Osteocyte (in vitro differentiated cells): ENCODE measurements around the gene VSIG1. TPM values are rescaled to one million over a fixed set of nuclear protein-coding genes. Genes with fewer than 3 reads are reported as not detected.
A peak's percentile ranks its signal among the peaks of the same experiment; 100 is the strongest.

Experiments used
- DNase-seq: peaks from one replicate; pipeline ENCODE4 v3.0.0; 2021; ENCODE audit warnings: mixed read lengths; ENCODE audit not compliant: unreplicated experiment; ENCODE audit errors: extremely low spot score
- H3K27ac Mint-ChIP-seq: one replicate; pipeline ENCODE4 v1.8.0; 2021; ENCODE audit warnings: mild to moderate bottlenecking, mixed read lengths; ENCODE audit not compliant: unreplicated experiment
- H3K27me3 Mint-ChIP-seq: one replicate; pipeline ENCODE4 v1.8.0; 2021; ENCODE audit warnings: mixed read lengths; ENCODE audit not compliant: unreplicated experiment
- H3K36me3 Mint-ChIP-seq: one replicate; pipeline ENCODE4 v1.8.0; 2021; ENCODE audit warnings: mixed read lengths; ENCODE audit not compliant: unreplicated experiment
- H3K4me1 Mint-ChIP-seq: one replicate; pipeline ENCODE4 v1.8.0; 2021; ENCODE audit warnings: mixed read lengths; ENCODE audit not compliant: unreplicated experiment
- H3K4me3 Mint-ChIP-seq: one replicate; pipeline ENCODE4 v1.8.0; 2021; ENCODE audit warnings: mild to moderate bottlenecking, moderate library complexity, mixed read lengths; ENCODE audit not compliant: unreplicated experiment
- H3K9me3 Mint-ChIP-seq: one replicate; pipeline ENCODE4 v1.8.0; 2021; ENCODE audit warnings: mixed read lengths; ENCODE audit not compliant: unreplicated experiment
- total RNA-seq: library from RNA; stranded (reverse); gene quantifications from 2 replicates; pipeline ENCODE4 v1.2.1, GENCODE V29; 2021
- TF ChIP-seq, protein P1 (sequence below): fragments of 200-600 bp; sonication (generic); IDR thresholded peaks from 2 replicates; pipeline ENCODE4 v1.5.0; 2021; ENCODE audit warnings: antibody characterized with exemption, mild to moderate bottlenecking, moderate library complexity

VSIG1 gene
- total RNA-seq, 1 donor from 2014 or later = not detected

DNA sequence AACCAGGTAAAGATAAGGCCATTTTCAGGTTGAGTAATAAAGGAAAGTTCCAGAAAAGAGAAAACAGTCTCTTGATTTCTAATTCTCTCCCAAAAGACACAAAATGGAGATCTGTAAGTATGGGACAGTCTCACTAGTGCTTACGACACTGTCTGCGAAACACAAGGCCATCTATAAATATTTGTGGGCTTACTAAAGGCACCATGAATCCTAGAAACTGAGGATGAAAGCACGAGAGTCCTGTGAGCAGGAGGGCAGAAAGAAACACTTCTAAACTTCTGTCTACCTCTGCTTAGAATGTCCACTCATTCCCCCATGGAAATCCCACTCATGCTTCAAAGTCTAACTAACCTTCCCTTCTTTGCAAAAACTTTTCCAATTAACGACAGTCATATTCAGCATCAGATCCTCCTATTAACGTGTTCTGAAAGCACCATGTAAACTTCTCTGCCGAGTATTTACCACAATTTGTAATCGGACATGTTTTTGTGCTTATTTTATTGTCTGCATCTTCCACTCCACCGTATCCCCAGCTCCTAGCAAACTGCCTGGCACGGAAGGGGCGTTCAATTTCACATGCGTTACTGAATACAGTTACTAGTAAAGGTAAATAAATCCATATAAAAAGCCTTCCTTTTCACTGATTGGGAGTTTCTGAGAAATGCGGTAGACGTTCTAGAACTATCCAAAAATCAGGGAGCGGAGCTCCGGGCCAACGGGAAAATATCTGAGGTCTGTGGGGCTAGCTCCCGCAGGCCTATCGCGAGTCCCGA lies 45.8 kb downstream of the VSIG1 start:
- Mint-ChIP-seq H3K36me3 (peaks cover 17% of the 10 kb centered on the region), H3K27ac (no peak overlapping the region), H3K9me3 (no peaks in the 10 kb centered on the region), H3K4me3 (no peak overlapping the region), H3K27me3 (no peaks in the 10 kb centered on the region), H3K4me1 (peaks cover 13% of the 10 kb centered on the region)
- TF ChIP-seq, protein P1, sequence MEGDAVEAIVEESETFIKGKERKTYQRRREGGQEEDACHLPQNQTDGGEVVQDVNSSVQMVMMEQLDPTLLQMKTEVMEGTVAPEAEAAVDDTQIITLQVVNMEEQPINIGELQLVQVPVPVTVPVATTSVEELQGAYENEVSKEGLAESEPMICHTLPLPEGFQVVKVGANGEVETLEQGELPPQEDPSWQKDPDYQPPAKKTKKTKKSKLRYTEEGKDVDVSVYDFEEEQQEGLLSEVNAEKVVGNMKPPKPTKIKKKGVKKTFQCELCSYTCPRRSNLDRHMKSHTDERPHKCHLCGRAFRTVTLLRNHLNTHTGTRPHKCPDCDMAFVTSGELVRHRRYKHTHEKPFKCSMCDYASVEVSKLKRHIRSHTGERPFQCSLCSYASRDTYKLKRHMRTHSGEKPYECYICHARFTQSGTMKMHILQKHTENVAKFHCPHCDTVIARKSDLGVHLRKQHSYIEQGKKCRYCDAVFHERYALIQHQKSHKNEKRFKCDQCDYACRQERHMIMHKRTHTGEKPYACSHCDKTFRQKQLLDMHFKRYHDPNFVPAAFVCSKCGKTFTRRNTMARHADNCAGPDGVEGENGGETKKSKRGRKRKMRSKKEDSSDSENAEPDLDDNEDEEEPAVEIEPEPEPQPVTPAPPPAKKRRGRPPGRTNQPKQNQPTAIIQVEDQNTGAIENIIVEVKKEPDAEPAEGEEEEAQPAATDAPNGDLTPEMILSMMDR = no peak
- DNase-seq = no peak

DNA sequence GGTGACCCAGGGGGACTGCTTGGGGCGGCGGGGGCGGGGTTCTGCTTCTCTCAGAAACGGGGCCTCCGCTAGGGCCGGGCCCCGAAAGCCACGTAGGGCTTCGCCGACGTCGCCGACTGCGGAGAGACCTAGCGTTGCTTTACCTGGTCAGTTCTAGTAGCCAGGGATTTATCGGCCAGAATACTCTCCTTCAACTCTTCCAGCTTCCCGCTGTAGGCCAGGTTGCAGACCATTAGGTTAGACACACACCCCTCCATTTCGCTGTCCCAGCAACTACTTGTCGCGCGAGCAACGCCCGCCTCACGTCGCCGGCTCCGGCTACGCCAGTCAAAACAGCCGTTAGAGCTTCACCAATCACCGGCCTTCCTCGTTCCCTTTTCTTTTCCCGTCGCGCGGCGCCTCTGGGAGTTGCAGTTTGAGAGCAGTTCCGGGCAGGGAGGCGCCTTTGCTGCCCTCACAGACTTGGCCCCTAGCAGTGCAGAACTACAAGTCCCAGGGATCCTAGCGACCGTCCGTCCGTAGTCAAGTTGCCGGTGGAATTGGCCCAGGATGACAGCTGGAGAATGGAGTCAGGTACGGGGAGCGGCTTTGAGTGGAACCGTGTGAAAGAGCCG lies 46.5 kb downstream of the VSIG1 start, which contains the start of the genes ATG4A and PSMD10:
TSS of gene ATG4A (plus strand) at position 515 of the 614 bp plus-strand sequence. CDS start at position 564, 49 bp downstream.
TSS of gene PSMD10 (minus strand) at position 279 of the 614 bp plus-strand sequence. CDS start at position 257, 22 bp downstream.
- Mint-ChIP-seq H3K27ac (no peak within 1 kb of the TSS), H3K36me3 (peaks cover 11% of the 10 kb centered on the region), H3K4me1 (peaks cover 13% of the 10 kb centered on the region), H3K4me3 (no peak within 1 kb of the TSS), H3K9me3 (no peaks in the 10 kb centered on the region), H3K27me3 (no peaks in the 10 kb centered on the region)
- DNase-seq = peak; percentile 99
- TF ChIP-seq, protein P1 = peak; percentile 10

DNA sequence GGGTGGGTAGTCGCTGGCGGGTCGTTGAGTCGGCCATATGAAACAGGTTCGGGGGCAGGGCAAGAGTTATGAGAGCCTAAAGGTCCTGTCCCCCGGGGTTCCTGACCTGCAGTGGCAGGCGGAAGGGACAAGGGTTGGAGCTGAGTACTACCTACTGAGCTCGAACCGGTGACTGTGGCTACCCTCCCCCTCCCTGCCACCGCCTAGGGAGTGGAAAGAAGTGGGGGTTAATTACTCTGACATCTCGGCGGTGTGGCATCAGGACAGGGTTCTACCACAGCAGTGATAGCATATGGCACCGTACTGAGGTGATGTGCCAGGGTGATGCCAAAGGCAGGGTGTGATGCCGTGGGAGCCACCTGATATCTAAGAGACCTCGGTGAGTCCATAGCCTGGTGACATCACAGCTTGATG lies 47.0 kb downstream of the VSIG1 start:
- H3K36me3 Mint-ChIP-seq = peaks cover 10% of the 10 kb centered on the region
- no peak for DNase-seq
- no peak overlapping the region for H3K4me3 Mint-ChIP-seq
- H3K27me3 Mint-ChIP-seq = no peaks in the 10 kb centered on the region
- H3K9me3 Mint-ChIP-seq = no peaks in the 10 kb centered on the region
- peaks cover 13% of the 10 kb centered on the region for H3K4me1 Mint-ChIP-seq
- TF ChIP-seq, protein P1 = no peak
- no peak overlapping the region for H3K27ac Mint-ChIP-seq

DNA sequence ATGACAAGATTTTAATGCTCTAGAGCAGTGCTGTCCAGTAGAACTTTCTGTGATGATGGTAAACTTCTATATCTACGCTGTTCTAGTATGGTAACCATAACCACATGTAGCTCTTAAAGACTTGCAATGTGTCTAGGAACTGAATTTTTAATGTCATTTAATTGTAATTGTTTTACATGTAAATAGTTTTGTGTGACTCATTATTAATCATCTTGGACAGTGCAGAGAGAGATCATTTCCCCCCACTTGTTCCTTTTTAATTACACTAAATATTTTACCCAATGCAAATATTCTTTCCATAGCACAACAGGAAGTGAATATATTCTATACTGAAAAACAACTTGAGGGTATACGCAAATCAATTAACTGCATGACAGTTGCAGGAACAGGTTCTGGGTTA lies 52.5 kb downstream of the VSIG1 start:
- Mint-ChIP-seq H3K9me3 (peaks cover 3% of the 10 kb centered on the region), H3K27me3 (no peaks in the 10 kb centered on the region), H3K36me3 (no peaks in the 10 kb centered on the region), H3K4me3 (no peak overlapping the region), H3K27ac (no peak overlapping the region), H3K4me1 (peaks cover 2% of the 10 kb centered on the region)
- no peak for DNase-seq
- TF ChIP-seq, protein P1 = no peak

DNA sequence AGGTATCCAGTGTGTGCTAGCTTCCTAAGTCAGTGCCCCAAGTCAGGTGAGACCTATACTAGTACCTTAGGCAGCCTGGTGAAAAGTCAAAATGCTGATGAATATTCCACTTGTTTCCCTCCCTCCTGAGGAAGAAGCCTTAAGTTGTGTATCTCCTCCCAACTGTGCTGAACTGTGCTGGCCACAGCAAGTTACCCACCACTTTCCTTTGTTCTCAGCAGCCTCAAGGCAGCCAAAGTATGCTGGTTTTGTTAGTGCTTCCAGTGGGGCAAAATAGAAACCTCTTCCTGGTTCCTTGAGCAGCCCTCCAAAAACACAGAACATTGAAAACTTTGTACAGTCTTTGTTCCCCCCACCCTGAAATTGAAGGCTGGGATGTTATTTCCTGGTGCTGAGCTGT lies 60.6 kb downstream of the VSIG1 start:
- Mint-ChIP-seq H3K27me3 (no peaks in the 10 kb centered on the region), H3K9me3 (peaks cover 10% of the 10 kb centered on the region)
- no peak for DNase-seq

More for the DNA sequence above, 60.6 kb downstream of the VSIG1 start:
- peaks cover 4% of the 10 kb centered on the region for H3K36me3 Mint-ChIP-seq
- H3K27ac Mint-ChIP-seq = no peak overlapping the region
- H3K4me3 Mint-ChIP-seq = no peak overlapping the region
- TF ChIP-seq, protein P1 = no peak
- H3K4me1 Mint-ChIP-seq = no peaks in the 10 kb centered on the region
